Measurements from ENCODE around the gene BCL11A.

Gene BCL11A

GRCh38 chr2:60597346-60597745 lies 43.9 kb upstream of the BCL11A start:
- Histone ChIP-seq H3K27ac (replicated peaks; ENCODE audit: low read length) (no peak overlapping the region), H2BK5ac (ENCODE audit: low read length) (no peak overlapping the region), H3K9me3 (replicated peaks in 1 of 2; ENCODE audit: control insufficient read depth in 2 of 2, insufficient read depth in 1 of 2, low read depth in 1 of 2, low read length in 2 of 2) (peaks cover 0 to 3% of the 10 kb centered on the region in 2 donors), H3K79me1 (ENCODE audit: low read depth, low read length) (no peaks in the 10 kb centered on the region), H2AK5ac (ENCODE audit: low read depth, low read length) (no peak overlapping the region), H2BK12ac (ENCODE audit: low read length) (no peak overlapping the region), H2BK120ac (ENCODE audit: low read depth, low read length) (no peak overlapping the region), H3K4ac (ENCODE audit: low read length) (no peak overlapping the region), H3K4me1 (ENCODE audit: control insufficient read depth in 2 of 2, insufficient read depth in 1 of 2, low read depth in 1 of 2, low read length in 2 of 2) (no peaks in the 10 kb centered on the region), H3K27me3 (ENCODE audit: control insufficient read depth in 3 of 3, insufficient read depth in 3 of 3, low read depth in 1 of 3, low read length in 3 of 3) (no peaks in the 10 kb centered on the region), H4K8ac (ENCODE audit: low read depth, low read length) (no peak overlapping the region), H3K4me3 (ENCODE audit: low read length in 2 of 2) (no peak overlapping the region), H2BK15ac (ENCODE audit: low read length) (no peak overlapping the region), H3K14ac (ENCODE audit: low read length) (no peak overlapping the region), H3K23ac (ENCODE audit: low read depth, low read length, poor library complexity) (no peak overlapping the region), H3K4me2 (ENCODE audit: insufficient read depth, low read length, poor library complexity, severe bottlenecking) (no peak overlapping the region), H3K36me3 (replicated peaks in 1 of 2; ENCODE audit: control insufficient read depth in 2 of 2, insufficient read depth in 2 of 2, low read length in 2 of 2) (no peaks in the 10 kb centered on the region), H3K9ac (ENCODE audit: low read depth, low read length, poor library complexity) (no peak overlapping the region), H2AFZ (ENCODE audit: low read length) (no peak overlapping the region), H4K91ac (ENCODE audit: low read depth, low read length, poor library complexity) (no peak overlapping the region), H3K18ac (ENCODE audit: low read length) (no peak overlapping the region)
- WGBS, 2 donors (ENCODE audit: extremely low coverage in 2 of 2, insufficient read length in 2 of 2, insufficient replicate concordance in 1 of 2): no CpG with 5 or more reads among the region's 2 CpGs
- no peak for DNase-seq (ENCODE audit: low spot score)

- Histone ChIP-seq H3K18ac (ENCODE audit: low read length) (no peak overlapping the region), H2BK120ac (ENCODE audit: low read depth, low read length) (no peak overlapping the region), H2BK15ac (ENCODE audit: low read length) (no peak overlapping the region), H3K79me1 (ENCODE audit: low read depth, low read length) (no peaks in the 10 kb centered on the region), H3K27ac (replicated peaks; ENCODE audit: low read length) (no peak overlapping the region), H3K14ac (ENCODE audit: low read length) (no peak overlapping the region), H3K27me3 (ENCODE audit: control insufficient read depth in 3 of 3, insufficient read depth in 3 of 3, low read depth in 1 of 3, low read length in 3 of 3) (no peaks in the 10 kb centered on the region), H2AFZ (ENCODE audit: low read length) (no peak overlapping the region), H3K4ac (ENCODE audit: low read length) (no peak overlapping the region), H4K91ac (ENCODE audit: low read depth, low read length, poor library complexity) (no peak overlapping the region), H4K8ac (ENCODE audit: low read depth, low read length) (no peak overlapping the region), H3K4me2 (ENCODE audit: insufficient read depth, low read length, poor library complexity, severe bottlenecking) (no peak overlapping the region), H3K4me3 (ENCODE audit: low read length in 2 of 2) (no peak overlapping the region), H2BK5ac (ENCODE audit: low read length) (no peak overlapping the region), H3K4me1 (ENCODE audit: control insufficient read depth in 2 of 2, insufficient read depth in 1 of 2, low read depth in 1 of 2, low read length in 2 of 2) (no peaks in the 10 kb centered on the region), H3K9me3 (replicated peaks in 1 of 2; ENCODE audit: control insufficient read depth in 2 of 2, insufficient read depth in 1 of 2, low read depth in 1 of 2, low read length in 2 of 2) (peaks cover 0 to 3% of the 10 kb centered on the region in 2 donors), H3K9ac (ENCODE audit: low read depth, low read length, poor library complexity) (no peak overlapping the region), H3K36me3 (replicated peaks in 1 of 2; ENCODE audit: control insufficient read depth in 2 of 2, insufficient read depth in 2 of 2, low read length in 2 of 2) (no peaks in the 10 kb centered on the region), H2AK5ac (ENCODE audit: low read depth, low read length) (no peak overlapping the region), H3K23ac (ENCODE audit: low read depth, low read length, poor library complexity) (no peak overlapping the region), H2BK12ac (ENCODE audit: low read length) (no peak overlapping the region)
- DNase-seq (ENCODE audit: low spot score): no peak
- WGBS, 2 donors (ENCODE audit: extremely low coverage in 2 of 2, insufficient read length in 2 of 2, insufficient replicate concordance in 1 of 2): no CpG with 5 or more reads among the region's 2 CpGs
These were observed 43.0 kb upstream of the BCL11A start for GRCh38 chr2:60596411-60596810.

DNA sequence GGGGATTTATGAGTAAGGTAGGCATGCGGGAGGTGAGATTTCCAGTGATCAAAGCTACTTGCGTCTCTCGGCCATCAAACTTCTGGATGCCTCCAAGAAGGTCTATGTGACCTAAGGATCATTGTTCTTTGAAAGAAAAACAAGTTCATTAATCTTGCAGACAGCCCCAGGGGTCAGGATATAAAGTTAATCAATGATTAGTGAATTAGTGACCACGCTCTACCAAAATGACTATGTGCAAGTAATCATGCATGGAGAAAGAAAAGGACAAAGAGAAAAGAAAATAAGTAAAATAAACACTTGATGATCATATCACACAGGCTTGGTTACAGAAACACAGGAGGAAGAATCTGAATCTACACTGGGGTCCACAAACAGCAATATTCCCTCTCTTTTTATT lies 42.5 kb upstream of the BCL11A start:
- Histone ChIP-seq H2BK12ac (ENCODE audit: low read length) (no peak overlapping the region), H3K4me1 (ENCODE audit: control insufficient read depth in 2 of 2, insufficient read depth in 1 of 2, low read depth in 1 of 2, low read length in 2 of 2) (no peaks in the 10 kb centered on the region), H3K4me3 (ENCODE audit: low read length in 2 of 2) (no peak overlapping the region), H2BK120ac (ENCODE audit: low read depth, low read length) (no peak overlapping the region), H3K23ac (ENCODE audit: low read depth, low read length, poor library complexity) (no peak overlapping the region), H3K27ac (replicated peaks; ENCODE audit: low read length) (no peak overlapping the region), H2BK15ac (ENCODE audit: low read length) (no peak overlapping the region), H3K4ac (ENCODE audit: low read length) (no peak overlapping the region), H3K4me2 (ENCODE audit: insufficient read depth, low read length, poor library complexity, severe bottlenecking) (no peak overlapping the region), H3K9me3 (replicated peaks in 1 of 2; ENCODE audit: control insufficient read depth in 2 of 2, insufficient read depth in 1 of 2, low read depth in 1 of 2, low read length in 2 of 2) (peaks cover 0 to 3% of the 10 kb centered on the region in 2 donors), H4K91ac (ENCODE audit: low read depth, low read length, poor library complexity) (no peak overlapping the region), H3K18ac (ENCODE audit: low read length) (no peak overlapping the region), H3K9ac (ENCODE audit: low read depth, low read length, poor library complexity) (no peak overlapping the region), H2AK5ac (ENCODE audit: low read depth, low read length) (no peak overlapping the region), H3K79me1 (ENCODE audit: low read depth, low read length) (no peaks in the 10 kb centered on the region), H3K27me3 (ENCODE audit: control insufficient read depth in 3 of 3, insufficient read depth in 3 of 3, low read depth in 1 of 3, low read length in 3 of 3) (no peaks in the 10 kb centered on the region), H2AFZ (ENCODE audit: low read length) (no peak overlapping the region), H2BK5ac (ENCODE audit: low read length) (no peak overlapping the region), H3K14ac (ENCODE audit: low read length) (no peak overlapping the region), H4K8ac (ENCODE audit: low read depth, low read length) (no peak overlapping the region), H3K36me3 (replicated peaks in 1 of 2; ENCODE audit: control insufficient read depth in 2 of 2, insufficient read depth in 2 of 2, low read length in 2 of 2) (no peaks in the 10 kb centered on the region)
- no CpG with 5 or more reads among the region's 4 CpGs for WGBS, 2 donors (ENCODE audit: extremely low coverage in 2 of 2, insufficient read length in 2 of 2, insufficient replicate concordance in 1 of 2)
- DNase-seq (ENCODE audit: low spot score): no peak

DNA sequence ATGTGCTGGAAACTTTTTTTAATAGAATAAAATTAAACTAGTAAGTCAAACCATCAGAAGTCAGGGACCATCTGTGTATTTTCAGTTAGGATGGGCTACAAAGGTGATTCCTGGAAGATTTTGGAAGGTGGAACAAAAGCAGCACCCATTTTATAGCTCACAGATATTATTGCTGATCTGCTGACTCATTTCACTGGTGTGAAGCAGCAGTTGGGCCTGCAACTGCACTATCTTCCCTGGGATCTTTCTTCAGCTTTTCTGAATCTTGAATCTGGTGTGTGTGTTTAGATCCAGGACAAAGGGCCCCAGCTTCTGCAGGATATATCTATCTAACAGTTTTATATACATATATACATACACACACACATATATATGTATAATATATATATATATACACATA lies 35.6 kb upstream of the BCL11A start:
- Histone ChIP-seq H3K79me1 (ENCODE audit: low read depth, low read length) (no peaks in the 10 kb centered on the region), H2BK120ac (ENCODE audit: low read depth, low read length) (no peak overlapping the region), H3K27me3 (ENCODE audit: control insufficient read depth in 3 of 3, insufficient read depth in 3 of 3, low read depth in 1 of 3, low read length in 3 of 3) (no peaks in the 10 kb centered on the region), H3K36me3 (replicated peaks in 1 of 2; ENCODE audit: control insufficient read depth in 2 of 2, insufficient read depth in 2 of 2, low read length in 2 of 2) (no peaks in the 10 kb centered on the region), H4K8ac (ENCODE audit: low read depth, low read length) (no peak overlapping the region), H2BK15ac (ENCODE audit: low read length) (no peak overlapping the region), H3K27ac (replicated peaks; ENCODE audit: low read length) (no peak overlapping the region), H3K4me2 (ENCODE audit: insufficient read depth, low read length, poor library complexity, severe bottlenecking) (no peak overlapping the region), H3K9ac (ENCODE audit: low read depth, low read length, poor library complexity) (no peak overlapping the region), H3K23ac (ENCODE audit: low read depth, low read length, poor library complexity) (no peak overlapping the region), H4K91ac (ENCODE audit: low read depth, low read length, poor library complexity) (no peak overlapping the region), H3K14ac (ENCODE audit: low read length) (no peak overlapping the region), H3K4me1 (ENCODE audit: control insufficient read depth in 2 of 2, insufficient read depth in 1 of 2, low read depth in 1 of 2, low read length in 2 of 2) (peaks cover 0 to 2% of the 10 kb centered on the region in 2 donors), H3K4me3 (ENCODE audit: low read length in 2 of 2) (no peak overlapping the region), H2BK5ac (ENCODE audit: low read length) (no peak overlapping the region), H3K18ac (ENCODE audit: low read length) (no peak overlapping the region), H3K9me3 (replicated peaks in 1 of 2; ENCODE audit: control insufficient read depth in 2 of 2, insufficient read depth in 1 of 2, low read depth in 1 of 2, low read length in 2 of 2) (no peaks in the 10 kb centered on the region), H2AK5ac (ENCODE audit: low read depth, low read length) (no peak overlapping the region), H2BK12ac (ENCODE audit: low read length) (no peak overlapping the region), H3K4ac (ENCODE audit: low read length) (no peak overlapping the region), H2AFZ (ENCODE audit: low read length) (no peak overlapping the region)
- no peak for DNase-seq (ENCODE audit: low spot score)
